GM21737 (cell line): Measurements from ENCODE around the gene STRADA.
"Not testable (repeated sequence)": the region's sequence is repeated elsewhere in the genome, so short reads cannot be mapped to it uniquely, and the experiment has no call there.

Source experiments
- ATAC-seq: cut with Tn5 transposase; IDR thresholded peaks from one replicate; pipeline ENCODE4 v1.9.1; 2021; ENCODE audit warnings: mild to moderate bottlenecking, moderate library complexity; ENCODE audit not compliant: unreplicated experiment

The STRADA gene

GRCh38 chr17:63758428-63758827 lies 16.8 kb upstream of the STRADA start:
- ATAC-seq = no peak

- no peak for ATAC-seq
Observed at GRCh38 chr17:63754046-63754445, 12.4 kb upstream of the STRADA start.

GRCh38 chr17:63753215-63753614 lies 11.6 kb upstream of the STRADA start:
- no peak for ATAC-seq

DNA sequence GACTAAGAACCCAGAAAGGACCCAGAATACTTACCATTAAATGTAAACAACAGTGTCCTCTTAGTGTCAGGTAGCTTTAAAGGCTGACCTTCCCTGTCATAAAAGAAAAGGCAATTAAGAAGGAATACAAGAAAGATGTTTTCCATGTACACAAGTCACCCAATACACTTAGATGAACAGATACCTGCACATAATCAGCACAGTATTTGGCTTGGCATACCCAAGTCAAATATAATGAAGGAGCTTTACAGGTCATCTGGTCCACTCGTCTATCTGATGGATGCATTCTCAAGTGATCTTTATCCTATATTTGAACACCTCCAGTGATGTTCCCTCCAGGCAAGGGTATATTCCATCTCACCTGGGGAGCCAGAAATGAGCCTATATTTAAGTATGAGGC lies 11.1 kb upstream of the STRADA start:
- ATAC-seq = no peak

DNA sequence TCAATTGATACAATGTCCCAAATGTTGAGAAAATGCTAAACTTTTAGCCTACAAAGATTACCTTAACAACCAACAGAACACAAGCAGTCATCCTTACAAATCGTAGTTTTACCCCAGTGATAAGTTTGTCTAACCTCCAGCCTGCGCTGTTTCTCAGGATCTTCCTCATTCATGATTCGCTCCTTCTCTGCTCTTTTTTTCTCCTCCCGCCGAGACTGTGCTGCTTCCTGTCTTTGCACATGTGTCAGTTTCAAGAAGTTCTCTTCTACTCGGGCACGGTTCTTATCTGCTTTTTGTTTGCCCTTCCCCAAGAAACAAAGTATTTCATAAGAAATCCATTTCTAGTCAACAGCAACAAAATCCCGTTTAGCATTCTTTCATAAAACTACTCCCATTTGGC lies 10.2 kb upstream of the STRADA start:
- no peak for ATAC-seq

DNA sequence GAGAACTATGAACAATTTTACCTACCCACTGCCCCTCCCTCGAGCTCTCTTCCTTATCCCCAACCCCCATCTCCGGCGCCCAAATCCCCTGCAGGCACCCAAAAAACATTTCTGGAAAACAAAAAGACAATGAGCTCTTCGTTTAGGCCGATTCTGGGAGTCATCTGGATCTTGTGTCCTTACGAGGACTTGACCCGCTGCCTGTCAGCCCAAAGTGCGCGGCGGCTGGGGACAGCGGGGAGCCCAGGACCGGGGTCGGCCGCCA lies 524 bp downstream of the STRADA start:
- peak; percentile 23 for ATAC-seq

DNA sequence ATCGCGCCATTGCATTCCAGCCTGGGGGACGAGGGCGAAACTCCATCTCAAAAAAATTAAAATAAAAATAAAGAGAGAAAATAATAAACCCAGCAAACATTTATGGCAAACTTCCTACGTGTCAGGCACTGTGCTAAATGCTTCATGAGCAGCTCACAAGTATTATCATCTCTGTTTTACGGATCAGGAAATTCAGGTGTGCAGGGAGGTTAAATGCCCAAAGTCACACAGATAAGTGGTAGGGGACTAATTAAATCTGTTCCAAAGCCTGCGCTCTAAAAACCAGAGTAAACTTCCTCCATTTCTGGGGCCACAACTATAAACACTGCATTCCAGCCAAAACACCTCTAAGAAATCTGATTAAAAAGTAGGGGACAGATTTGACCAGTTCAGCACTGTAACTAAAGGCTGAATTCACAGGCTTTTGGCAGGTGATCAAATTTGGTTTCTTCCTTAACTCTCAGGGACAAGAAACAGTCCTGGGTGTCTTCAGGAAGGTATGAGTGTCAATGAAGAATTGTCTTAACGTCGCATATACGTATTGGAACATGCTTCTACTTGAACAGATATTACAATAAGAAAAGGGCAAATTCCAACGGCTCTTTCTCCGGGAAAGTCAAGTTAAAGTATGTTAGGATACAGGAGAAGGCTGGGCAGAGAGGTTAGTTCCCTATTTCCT lies 996 bp downstream of the STRADA start:
- ATAC-seq = no peak

DNA sequence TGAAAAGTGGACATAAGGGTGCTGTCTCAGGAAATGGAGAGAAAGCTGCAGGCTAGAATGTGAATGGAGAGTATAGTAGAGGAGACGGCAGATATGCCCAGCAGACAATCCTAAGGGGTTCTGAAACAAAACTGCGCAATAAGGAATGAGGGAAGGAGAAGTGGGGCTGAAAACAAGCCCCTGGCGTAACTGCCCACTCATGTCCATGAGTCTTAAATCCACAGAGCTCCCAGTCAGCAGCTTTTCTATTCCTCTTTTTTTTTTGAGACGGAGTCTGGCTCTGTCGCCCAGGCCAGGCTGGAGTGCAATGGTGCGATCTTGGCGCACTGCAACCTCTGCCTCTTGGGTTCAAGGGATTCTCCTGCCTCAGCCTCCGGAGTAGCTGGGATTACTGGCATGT lies 5.9 kb downstream of the STRADA start:
- no peak for ATAC-seq

DNA sequence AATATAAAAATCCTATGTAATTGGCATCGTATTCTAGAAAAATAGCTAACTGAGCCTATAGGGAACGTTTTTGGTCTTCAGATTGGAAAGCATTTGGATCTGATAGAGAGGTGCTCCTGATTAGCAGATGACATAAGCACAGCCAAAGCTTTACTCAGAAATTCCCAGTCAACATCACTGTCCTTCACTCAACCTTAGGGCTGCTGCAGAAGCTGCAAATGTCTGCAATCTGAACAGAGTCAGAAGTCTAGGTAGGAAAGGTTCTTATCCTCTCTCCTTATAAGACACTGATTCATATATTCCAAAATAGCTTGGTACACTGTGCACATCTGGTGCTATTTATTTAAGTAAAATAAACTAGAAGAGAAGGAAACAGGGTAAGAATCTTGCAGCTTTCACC lies 19.2 kb downstream of the STRADA start:
- ATAC-seq = no peak

- not testable (repeated sequence) for ATAC-seq
Observed at GRCh38 chr17:63720194-63720593, 21.4 kb downstream of the STRADA start.

DNA sequence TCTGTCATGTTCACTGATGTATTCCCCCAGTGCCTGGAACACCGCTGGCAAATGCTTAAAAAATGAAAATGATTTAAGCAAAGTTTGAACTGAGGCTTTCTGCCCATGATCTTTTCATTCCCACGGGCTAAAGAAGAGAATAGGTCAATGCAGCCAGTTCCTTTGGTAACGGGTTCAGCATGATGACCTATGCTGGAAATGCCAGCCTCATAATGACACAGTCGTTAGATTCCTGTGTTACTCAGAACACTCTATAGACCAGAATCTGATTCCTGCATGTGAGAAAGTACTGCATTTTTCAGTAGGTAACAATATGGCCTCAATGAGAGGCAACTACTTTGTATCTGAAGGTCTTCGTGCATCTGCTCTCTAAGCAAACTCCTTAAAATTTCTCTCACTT lies 22.6 kb downstream of the STRADA start:
- ATAC-seq = no peak

GRCh38 chr17:63716426-63716825 lies 25.2 kb downstream of the STRADA start:
- no peak for ATAC-seq

- ATAC-seq = no peak
Observed at GRCh38 chr17:63714550-63715277, 26.9 kb downstream of the STRADA start.

DNA sequence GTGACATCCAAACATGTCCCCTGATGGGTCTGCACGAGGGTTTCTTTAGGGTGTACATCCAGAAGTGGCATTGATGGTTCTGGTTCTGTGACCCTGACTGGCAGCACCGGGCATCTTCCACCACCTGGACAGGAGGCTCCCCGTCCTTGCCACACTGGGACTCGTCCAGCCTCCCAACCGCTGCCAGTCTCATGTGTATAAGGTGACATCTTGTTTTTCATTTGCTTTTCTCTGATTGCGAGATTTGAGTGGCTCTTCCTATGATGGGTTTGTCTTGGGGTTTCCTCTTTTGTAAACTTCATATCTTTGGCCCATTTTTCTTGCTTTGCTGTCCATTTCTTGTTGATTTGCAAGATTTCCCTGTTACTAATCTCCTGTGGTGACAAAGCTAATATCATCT lies 32.5 kb downstream of the STRADA start:
- ATAC-seq = no peak

DNA sequence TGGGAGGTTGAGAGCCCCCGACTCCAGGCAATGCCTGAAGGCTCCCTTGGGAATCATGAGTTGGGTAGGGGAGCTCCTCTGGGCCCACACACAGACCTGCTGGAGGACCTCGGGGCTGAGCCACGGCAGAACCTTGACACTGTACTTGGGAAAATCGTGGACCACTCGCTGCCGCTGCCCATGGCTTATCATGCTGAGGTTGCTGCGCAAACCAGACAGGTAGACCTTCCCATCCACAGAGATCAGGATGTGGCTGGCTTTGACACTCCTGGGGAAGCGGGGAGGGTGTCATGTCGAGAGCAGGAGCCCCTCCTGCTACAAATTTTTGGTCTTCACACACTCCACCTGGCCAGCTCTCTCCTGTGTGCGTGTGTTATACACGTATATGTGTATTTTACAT lies 34.4 kb downstream of the STRADA start:
- ATAC-seq = no peak

DNA sequence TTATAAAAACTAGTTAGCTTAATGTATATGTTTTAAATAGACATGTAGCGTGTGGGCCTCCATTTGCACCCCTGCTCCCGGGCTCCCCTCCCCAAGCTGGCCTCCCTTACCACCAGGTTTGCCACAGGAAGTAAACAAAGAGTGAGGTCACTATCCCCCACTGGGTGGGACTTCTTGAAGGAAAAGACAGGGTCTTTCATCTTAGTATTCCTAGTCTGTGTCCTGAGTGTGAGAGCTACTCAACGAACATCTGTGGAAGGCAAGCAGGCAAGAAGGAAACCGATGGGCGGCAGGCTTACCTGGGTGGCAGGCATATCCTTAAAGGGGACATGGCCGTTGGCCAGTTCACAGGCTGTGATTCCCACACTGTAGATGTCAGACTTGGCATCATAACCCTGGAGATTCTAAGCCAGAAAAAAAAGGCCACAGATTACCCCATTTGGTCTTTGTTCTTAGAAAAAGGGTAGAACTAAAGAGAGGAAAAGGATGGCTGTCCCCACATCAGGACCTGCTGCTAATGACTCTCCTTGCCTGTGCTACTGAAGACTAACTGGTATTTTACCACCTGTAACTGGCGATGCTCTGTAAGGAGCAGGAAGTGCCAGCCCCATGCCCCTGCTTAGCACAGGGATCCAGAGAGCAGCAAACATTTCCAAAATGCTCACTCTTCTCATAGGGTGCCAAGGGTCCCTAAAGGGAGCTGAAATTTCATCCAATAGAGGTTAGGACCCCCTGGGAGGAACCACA lies 35.1 kb downstream of the STRADA start:
- ATAC-seq = no peak

GRCh38 chr17:63705657-63706056 lies 35.9 kb downstream of the STRADA start:
- no peak for ATAC-seq

DNA sequence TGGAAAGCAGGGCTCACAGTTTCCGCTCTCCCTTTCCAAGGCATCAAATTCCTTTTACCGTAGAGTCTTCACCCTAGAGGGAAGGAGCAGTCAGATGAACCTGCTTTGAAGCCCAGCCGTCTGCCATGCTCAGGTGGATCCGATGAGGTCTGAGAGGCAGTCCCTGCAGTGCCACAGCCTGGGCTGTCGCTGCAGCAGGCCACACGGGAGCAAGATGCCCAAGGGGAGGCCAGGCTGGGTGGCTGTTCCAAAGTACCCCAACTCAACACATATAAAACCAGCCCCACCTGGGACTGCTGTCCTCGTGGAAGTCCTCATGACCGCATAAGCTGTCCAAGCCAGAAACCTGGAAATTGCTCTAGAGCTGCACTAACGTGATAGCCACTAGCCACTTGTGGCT lies 36.8 kb downstream of the STRADA start:
- ATAC-seq = no peak

GRCh38 chr17:63704259-63704576 lies 37.4 kb downstream of the STRADA start:
- no peak for ATAC-seq

DNA sequence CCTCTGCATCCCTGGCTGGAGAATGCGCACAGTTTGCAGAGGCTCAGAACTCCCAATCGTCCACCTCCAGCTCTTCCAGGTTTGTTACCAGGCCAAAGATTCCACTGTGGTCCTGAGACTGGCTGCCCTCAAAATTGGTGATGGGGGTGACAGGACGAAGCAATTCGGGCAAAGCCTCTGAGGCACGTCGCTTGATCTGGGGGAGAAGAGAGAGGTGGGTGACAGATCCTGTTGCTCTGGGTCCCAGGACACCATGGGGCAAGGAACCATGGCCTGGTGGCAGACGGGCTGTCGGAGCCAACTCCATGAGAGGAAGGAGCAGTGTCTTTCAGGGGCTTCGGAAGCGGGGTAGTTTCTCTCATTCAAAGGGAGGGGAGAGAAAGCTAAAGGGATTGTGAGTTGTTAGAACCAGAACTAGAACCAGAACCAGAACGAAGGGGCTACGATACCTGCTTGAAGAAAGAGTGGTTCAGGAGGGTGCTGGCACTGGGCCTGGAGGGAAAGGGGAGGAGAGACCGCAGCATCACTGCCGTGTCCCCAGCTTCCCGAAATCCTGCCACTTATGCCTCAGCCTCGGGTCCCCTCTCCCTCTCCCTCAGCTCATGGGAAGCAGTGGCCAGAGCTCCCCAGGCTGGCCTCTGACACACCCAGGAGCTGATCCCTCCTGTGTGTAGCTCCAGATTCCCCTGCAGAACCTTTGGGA lies 37.9 kb downstream of the STRADA start:
- ATAC-seq = no peak

DNA sequence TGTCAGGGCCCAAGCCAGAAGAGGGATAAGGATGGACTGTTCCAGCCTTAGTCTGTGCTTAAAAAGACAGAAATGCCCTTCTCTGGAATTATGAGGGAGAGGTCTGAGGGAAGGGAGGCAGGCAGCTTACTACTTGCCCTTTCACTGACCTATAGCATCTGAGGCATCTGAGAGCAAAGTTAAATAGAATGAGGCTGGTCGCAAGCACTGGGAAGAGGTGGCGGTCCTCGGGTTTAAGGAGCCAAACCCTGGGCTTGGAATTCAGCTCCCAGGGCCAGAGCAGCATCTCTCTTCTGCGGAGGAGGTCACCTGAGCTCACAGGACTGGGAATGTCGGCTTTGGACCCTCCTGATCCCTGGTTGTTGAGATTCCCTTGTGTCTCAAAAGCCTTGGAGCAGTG lies 38.6 kb downstream of the STRADA start:
- ATAC-seq = no peak

DNA sequence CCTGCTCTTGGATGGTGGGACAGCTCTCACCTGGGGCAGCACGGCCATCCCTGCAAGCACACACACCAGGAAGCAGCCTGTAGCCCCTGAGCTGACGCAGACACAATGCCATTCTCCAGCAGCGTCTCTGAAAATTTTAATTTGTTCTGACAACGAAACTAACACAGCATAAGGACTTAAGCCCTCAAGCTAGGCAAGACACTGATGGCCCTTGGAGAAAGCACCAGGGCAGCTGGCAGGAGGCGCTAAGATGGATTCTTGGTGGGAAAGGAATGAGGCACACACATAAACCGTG lies 38.9 kb downstream of the STRADA start:
- no peak for ATAC-seq
